ENCODE results near the gene GNG7.

GRCh38 chr19:2751438-2751830, 48.9 kb upstream of the GNG7 start:
- TF ChIP-seq FOXP4 (CRISPR knock-in tag; IDR thresholded peaks at IDR 0.05) (no peak), USF2 (CRISPR knock-in tag; IDR thresholded peaks at IDR 0.05) (no peak), CTCF (IDR thresholded peaks at IDR 0.05) (no peak), MAX (CRISPR knock-in tag; IDR thresholded peaks at IDR 0.05) (no peak), CREB1 (CRISPR knock-in tag; IDR thresholded peaks at IDR 0.05) (no peak), ATF2 (CRISPR knock-in tag; IDR thresholded peaks at IDR 0.05; ENCODE audit: borderline replicate concordance, low read depth) (no peak), NR3C1 (CRISPR knock-in tag; conservative IDR thresholded peaks at IDR 0.05; ENCODE audit: low read depth) (no peak), CDX4 (CRISPR knock-in tag; IDR thresholded peaks at IDR 0.05; ENCODE audit: borderline replicate concordance) (no peak), MLX (CRISPR knock-in tag; IDR thresholded peaks at IDR 0.05) (no peak), RELA (CRISPR knock-in tag; IDR thresholded peaks at IDR 0.05; ENCODE audit: borderline replicate concordance) (no peak), IRF1 (CRISPR knock-in tag; IDR thresholded peaks at IDR 0.05) (no peak)

All from WTC11 (cell line).